Neuronal stem cell (in vitro differentiated cells): ENCODE results near the gene DDOST.
A peak's percentile ranks its signal among the peaks of the same experiment; 100 is the strongest.

Source experiments
- DNase-seq: peaks from one replicate; pipeline ENCODE4 v3.0.0-alpha.2; 2013; ENCODE audit warnings: low spot score
- H2AFZ ChIP-seq: one replicate; pipeline ENCODE4 v1.6.1; 2013; ENCODE audit warnings: mild to moderate bottlenecking, low read length, inconsistent platforms
- H2AK5ac ChIP-seq: 2 replicates; pipeline ENCODE4 v1.6.1; 2013; ENCODE audit warnings: low read depth, mild to moderate bottlenecking, inconsistent platforms, low read length, moderate library complexity, mixed read lengths
- H2BK120ac ChIP-seq: 2 replicates; pipeline ENCODE4 v1.6.1; 2013; ENCODE audit warnings: low read depth, mild to moderate bottlenecking, inconsistent platforms, low read length, moderate library complexity, mixed read lengths
- H2BK12ac ChIP-seq: one replicate; pipeline ENCODE4 v1.6.1; 2013; ENCODE audit warnings: low read length, inconsistent platforms
- H2BK15ac ChIP-seq: 2 replicates; pipeline ENCODE4 v1.6.1; 2013; ENCODE audit warnings: mild to moderate bottlenecking, low read length, inconsistent platforms, mixed read lengths
- H2BK5ac ChIP-seq: one replicate; pipeline ENCODE4 v1.6.1; 2013; ENCODE audit warnings: inconsistent platforms, mild to moderate bottlenecking, low read length, moderate library complexity
- H3K14ac ChIP-seq: one replicate; pipeline ENCODE4 v1.6.1; 2013; ENCODE audit warnings: low read length, inconsistent platforms
- H3K18ac ChIP-seq: 2 replicates; pipeline ENCODE4 v1.6.1; 2013; ENCODE audit warnings: low read length, inconsistent platforms
- H3K23ac ChIP-seq: 2 replicates; pipeline ENCODE4 v1.6.1; 2013; ENCODE audit warnings: low read depth, mild to moderate bottlenecking, mixed read lengths, low read length, inconsistent platforms; ENCODE audit not compliant: poor library complexity
- H3K27ac ChIP-seq: replicated peaks from 3 replicates; pipeline ENCODE4 v1.5.1; 2013; ENCODE audit warnings: low read length, inconsistent platforms
- H3K27me3 ChIP-seq, 3 experiments: 2 replicates each; pipeline ENCODE4 v1.6.1; 2013; ENCODE audit warnings: low read length in 3 of 3, mild to moderate bottlenecking in 2 of 3, inconsistent platforms in 1 of 3, low read depth in 1 of 3, mixed read lengths in 1 of 3, moderate library complexity in 1 of 3; ENCODE audit not compliant: control insufficient read depth in 3 of 3, insufficient read depth in 3 of 3
- H3K36me3 ChIP-seq, 2 donors: replicated peaks in 1 of 2; 2 replicates each; pipeline ENCODE4 v1.6.1; 2013; ENCODE audit warnings: low read length in 2 of 2; ENCODE audit not compliant: control insufficient read depth in 2 of 2, insufficient read depth in 2 of 2
- H3K4ac ChIP-seq: 2 replicates; pipeline ENCODE4 v1.6.1; 2013; ENCODE audit warnings: inconsistent platforms, mild to moderate bottlenecking, low read length, moderate library complexity
- H3K4me1 ChIP-seq, 2 donors: 1 replicate in 1 of 2; 2 replicates in 1 of 2; pipeline ENCODE4 v1.6.1; 2013; ENCODE audit warnings: low read length in 2 of 2, low read depth in 1 of 2; ENCODE audit not compliant: control insufficient read depth in 2 of 2, insufficient read depth in 1 of 2
- H3K4me2 ChIP-seq: one replicate; pipeline ENCODE4 v1.6.1; 2013; ENCODE audit warnings: mild to moderate bottlenecking, low read length, inconsistent platforms; ENCODE audit not compliant: insufficient read depth, poor library complexity, severe bottlenecking
- H3K4me3 ChIP-seq, 2 donors: 2 replicates each; pipeline ENCODE4 v1.5.1; 2013; ENCODE audit warnings: low read length in 2 of 2, mild to moderate bottlenecking in 2 of 2, inconsistent platforms in 1 of 2, moderate library complexity in 1 of 2
- H3K79me1 ChIP-seq: one replicate; pipeline ENCODE4 v1.6.1; 2013; ENCODE audit warnings: low read depth, mild to moderate bottlenecking, inconsistent platforms, low read length, moderate library complexity
- H3K9ac ChIP-seq: one replicate; pipeline ENCODE4 v1.6.1; 2013; ENCODE audit warnings: mild to moderate bottlenecking, low read depth, low read length, inconsistent platforms; ENCODE audit not compliant: poor library complexity
- H3K9me3 ChIP-seq, 2 donors: replicated peaks in 1 of 2; 2 replicates each; pipeline versions ENCODE3 to v1.6.1; 2013; ENCODE audit warnings: low read length in 2 of 2, mild to moderate bottlenecking in 2 of 2, inconsistent platforms in 1 of 2, low read depth in 1 of 2, mixed read lengths in 1 of 2, moderate library complexity in 1 of 2; ENCODE audit not compliant: control insufficient read depth in 2 of 2, insufficient read depth in 1 of 2
- H4K8ac ChIP-seq: one replicate; pipeline ENCODE4 v1.6.1; 2013; ENCODE audit warnings: low read depth, mild to moderate bottlenecking, inconsistent platforms, low read length, moderate library complexity
- H4K91ac ChIP-seq: one replicate; pipeline ENCODE4 v1.6.1; 2013; ENCODE audit warnings: low read length, low read depth, mild to moderate bottlenecking, inconsistent platforms; ENCODE audit not compliant: poor library complexity
- WGBS, 2 donors: extraction: QIAGEN DNeasy Blood & Tissue Kit; methylation state at CpG; one replicate each; pipeline ENCODE4 v1.1.7; 2013; ENCODE audit warnings: missing lambda C conversion rate in 2 of 2, mixed read lengths in 1 of 2; ENCODE audit not compliant: insufficient read length in 2 of 2, insufficient replicate concordance in 1 of 2; ENCODE audit errors: extremely low coverage in 2 of 2; 5-methylcytosine and 5-hydroxymethylcytosine counted together

Gene DDOST

GRCh38 chr1:20634594-20635084, 26.5 kb downstream of the DDOST start:
- peak overlapping the region; percentile 76 for H3K4me2 ChIP-seq
- H4K8ac ChIP-seq, result no peak overlapping the region
- no peak overlapping the region for H3K18ac ChIP-seq
- H3K27me3 ChIP-seq, result no peaks in the 10 kb centered on the region
- no peak overlapping the region for H4K91ac ChIP-seq
- H3K4me3 ChIP-seq, result peak overlapping the region; percentile 13 to 66
- H2AK5ac ChIP-seq, result no peak overlapping the region
- peaks cover 1% of the 10 kb centered on the region for H3K79me1 ChIP-seq
- H2BK5ac ChIP-seq, result no peak overlapping the region
- WGBS, 2 donors, result no CpG with 5 or more reads among the region's 4 CpGs
- DNase-seq, result no peak
- H3K27ac ChIP-seq, result no peak overlapping the region
- H2AFZ ChIP-seq, result peak overlapping the region; percentile 98
- H3K4ac ChIP-seq, result no peak overlapping the region
- no peak overlapping the region for H3K14ac ChIP-seq
- H3K9ac ChIP-seq, result no peak overlapping the region
- H2BK120ac ChIP-seq, result no peak overlapping the region
- H3K9me3 ChIP-seq, result no peaks in the 10 kb centered on the region
- peaks cover 9% of the 10 kb centered on the region in 2 donors for H3K36me3 ChIP-seq
- peaks cover 0 to 4% of the 10 kb centered on the region in 2 donors for H3K4me1 ChIP-seq
- no peak overlapping the region for H2BK12ac ChIP-seq
- H2BK15ac ChIP-seq, result no peak overlapping the region
- H3K23ac ChIP-seq, result no peak overlapping the region

DNA sequence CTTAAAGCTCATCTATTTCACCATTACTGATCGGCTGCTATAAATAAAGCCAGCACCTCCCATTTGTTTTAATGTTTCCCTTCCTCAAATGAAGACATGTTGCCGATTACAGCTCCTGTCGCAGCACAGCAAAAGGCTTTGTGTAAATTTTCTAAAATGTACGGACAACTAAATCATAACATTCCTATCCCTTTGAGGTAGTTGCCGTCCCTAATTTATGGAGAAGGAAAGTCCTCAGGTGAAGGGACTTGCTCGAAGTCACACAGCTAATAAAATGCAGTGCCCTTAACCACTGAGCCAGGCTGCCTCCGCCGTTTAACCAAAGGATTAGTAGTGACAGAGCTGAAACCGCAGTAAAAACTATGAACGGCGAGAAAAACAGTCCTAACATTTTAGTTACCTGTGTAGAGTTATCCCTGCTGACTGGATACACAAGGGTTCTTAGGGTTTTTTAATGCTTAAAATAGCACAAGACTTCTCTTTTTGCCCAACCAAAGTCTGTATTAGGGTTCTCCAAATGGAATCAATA, 27.0 kb downstream of the DDOST start:
- H3K14ac ChIP-seq, result no peak overlapping the region
- no peak overlapping the region for H2BK5ac ChIP-seq
- no peak overlapping the region for H2BK15ac ChIP-seq
- no peak overlapping the region for H2BK120ac ChIP-seq
- H3K4me3 ChIP-seq, result peak overlapping the region; percentile 66 to 81
- peaks cover 1% of the 10 kb centered on the region for H3K79me1 ChIP-seq
- WGBS, 2 donors, result no CpG with 5 or more reads among the region's 11 CpGs
- no peak for DNase-seq
- H3K23ac ChIP-seq, result no peak overlapping the region
- H3K27me3 ChIP-seq, result no peaks in the 10 kb centered on the region
- H3K9me3 ChIP-seq, result no peaks in the 10 kb centered on the region
- H3K18ac ChIP-seq, result no peak overlapping the region
- H3K9ac ChIP-seq, result peak overlapping the region; percentile 31
- H4K8ac ChIP-seq, result no peak overlapping the region
- H4K91ac ChIP-seq, result no peak overlapping the region
- H3K4ac ChIP-seq, result no peak overlapping the region
- peak overlapping the region; percentile 98 for H2AFZ ChIP-seq
- no peak overlapping the region for H2BK12ac ChIP-seq
- peak overlapping the region; percentile 76 for H3K4me2 ChIP-seq
- no peak overlapping the region for H3K27ac ChIP-seq
- peaks cover 0 to 4% of the 10 kb centered on the region in 2 donors for H3K4me1 ChIP-seq
- H2AK5ac ChIP-seq, result no peak overlapping the region
- H3K36me3 ChIP-seq, result peaks cover 4 to 9% of the 10 kb centered on the region in 2 donors

- Histone ChIP-seq H3K4me3 (peak within 1 kb of the TSS; percentile 66 to 98), H2AFZ (peak within 1 kb of the TSS; percentile 98), H3K4me2 (peak within 1 kb of the TSS; percentile 76), H2BK15ac (no peak within 1 kb of the TSS), H3K27ac (peak within 1 kb of the TSS; percentile 67), H3K23ac (no peak within 1 kb of the TSS), H3K36me3 (peaks cover 2 to 7% of the 10 kb centered on the region in 2 donors), H3K4me1 (peaks cover 0 to 4% of the 10 kb centered on the region in 2 donors), H2BK12ac (no peak within 1 kb of the TSS), H2BK5ac (peak within 1 kb of the TSS; percentile 58), H3K9ac (peak within 1 kb of the TSS; percentile 87), H3K27me3 (no peaks in the 10 kb centered on the region), H3K14ac (no peak within 1 kb of the TSS), H3K79me1 (peaks cover 1% of the 10 kb centered on the region), H2BK120ac (no peak within 1 kb of the TSS), H3K9me3 (no peaks in the 10 kb centered on the region), H2AK5ac (no peak within 1 kb of the TSS), H4K91ac (no peak within 1 kb of the TSS), H3K18ac (peak within 1 kb of the TSS; percentile 90), H3K4ac (no peak within 1 kb of the TSS), H4K8ac (no peak within 1 kb of the TSS)
- WGBS, 2 donors, result no CpG with 5 or more reads among the region's 93 CpGs
- DNase-seq, result peak; percentile 85
Measured at GRCh38 chr1:20633190-20634064, 27.7 kb downstream of the DDOST start, which contains the start of gene PINK1. PINK1 (plus strand) TSS chr1:20633458; CDS start chr1:20633549, 91 bp downstream.

DNA sequence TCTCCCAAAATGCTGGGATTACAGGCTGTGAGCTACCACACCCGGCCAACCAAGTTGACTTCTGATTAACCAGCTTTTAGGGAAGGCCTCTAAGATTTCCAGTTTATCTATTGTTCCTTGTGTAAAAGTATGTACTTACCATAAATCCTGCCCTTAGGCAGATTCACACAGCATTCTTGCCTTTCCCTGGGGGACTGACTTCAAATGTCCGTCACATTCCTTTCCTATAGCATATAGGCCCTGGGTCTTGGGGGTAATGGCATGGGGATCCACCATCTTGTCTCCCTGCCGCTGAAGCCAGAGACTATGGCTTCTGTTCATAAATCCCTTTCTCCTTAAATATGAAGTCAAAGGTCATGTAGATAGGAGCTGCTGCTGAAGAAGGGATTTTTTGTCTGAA, 28.8 kb downstream of the DDOST start:
- no peaks in the 10 kb centered on the region for H3K27me3 ChIP-seq
- H3K23ac ChIP-seq, result no peak overlapping the region
- no peak overlapping the region for H4K8ac ChIP-seq
- H2AK5ac ChIP-seq, result no peak overlapping the region
- no peaks in the 10 kb centered on the region for H3K9me3 ChIP-seq
- H3K4me3 ChIP-seq, result no peak overlapping the region
- no CpG with 5 or more reads among the region's 3 CpGs for WGBS, 2 donors
- H3K9ac ChIP-seq, result no peak overlapping the region
- H3K36me3 ChIP-seq, result no peaks in the 10 kb centered on the region
- H2AFZ ChIP-seq, result peak overlapping the region; percentile 98
- H2BK15ac ChIP-seq, result no peak overlapping the region
- H3K79me1 ChIP-seq, result peaks cover 1% of the 10 kb centered on the region
- no peak overlapping the region for H2BK120ac ChIP-seq
- H3K4me1 ChIP-seq, result peaks cover 2 to 4% of the 10 kb centered on the region in 2 donors
- no peak for DNase-seq
- no peak overlapping the region for H3K14ac ChIP-seq
- H3K4ac ChIP-seq, result no peak overlapping the region
- no peak overlapping the region for H3K4me2 ChIP-seq
- H3K18ac ChIP-seq, result no peak overlapping the region
- H3K27ac ChIP-seq, result no peak overlapping the region
- no peak overlapping the region for H2BK12ac ChIP-seq
- H4K91ac ChIP-seq, result no peak overlapping the region
- no peak overlapping the region for H2BK5ac ChIP-seq
